Endothelial cell of umbilical vein (primary cell): ENCODE results near the gene SAPCD2.

Source experiments
- EZH2 ChIP-seq: IDR thresholded peaks from 2 replicates; pipeline ENCODE4 v1.6.1; 2012; ENCODE audit warnings: borderline replicate concordance, low read depth, mild to moderate bottlenecking, moderate library complexity, low read length, inconsistent platforms; ENCODE audit not compliant: severe bottlenecking
- GATA2 ChIP-seq: IDR thresholded peaks from 2 replicates; pipeline ENCODE4 v1.7.0; 2011; ENCODE audit warnings: low read depth, mild to moderate bottlenecking, moderate library complexity, mixed read lengths, low read length; ENCODE audit not compliant: insufficient read length, insufficient read depth
- JUN ChIP-seq: IDR thresholded peaks from 2 replicates; pipeline ENCODE4 v1.6.1; 2011; ENCODE audit warnings: borderline replicate concordance, low read depth; ENCODE audit not compliant: insufficient read length, insufficient read depth
- MAX ChIP-seq: IDR thresholded peaks from 2 replicates; pipeline ENCODE4 v1.6.1; 2011; ENCODE audit not compliant: insufficient read depth, insufficient read length
- MYC ChIP-seq: IDR thresholded peaks from one replicate; pipeline ENCODE4 v1.6.1; 2011; ENCODE audit warnings: mild to moderate bottlenecking, low read depth, low read length
- POLR2A ChIP-seq: IDR thresholded peaks from 2 replicates; pipeline ENCODE4 v1.6.1; 2012; ENCODE audit warnings: low read depth, mild to moderate bottlenecking, control low read depth, low read length
- POLR2AphosphoS5 ChIP-seq: IDR thresholded peaks from 2 replicates; pipeline ENCODE4 v1.6.1; 2012; ENCODE audit warnings: low read depth, mild to moderate bottlenecking, control low read depth, low read length, moderate library complexity; ENCODE audit not compliant: insufficient read depth
- TF ChIP-seq, protein P1 (sequence below), 2 donors: IDR thresholded peaks; 1 replicate in 1 of 2; 2 replicates in 1 of 2; pipeline ENCODE4 v1.5.1; 2011; ENCODE audit warnings: low read length in 2 of 2, mild to moderate bottlenecking in 2 of 2, moderate library complexity in 2 of 2, control low read depth in 1 of 2, inconsistent platforms in 1 of 2, low read depth in 1 of 2; ENCODE audit not compliant: insufficient read depth in 1 of 2; ENCODE audit errors: extremely low read depth in 1 of 2

GRCh38 chr9:137063311-137064026 lies 6.9 kb downstream of the SAPCD2 start:
- TF ChIP-seq, protein P1, sequence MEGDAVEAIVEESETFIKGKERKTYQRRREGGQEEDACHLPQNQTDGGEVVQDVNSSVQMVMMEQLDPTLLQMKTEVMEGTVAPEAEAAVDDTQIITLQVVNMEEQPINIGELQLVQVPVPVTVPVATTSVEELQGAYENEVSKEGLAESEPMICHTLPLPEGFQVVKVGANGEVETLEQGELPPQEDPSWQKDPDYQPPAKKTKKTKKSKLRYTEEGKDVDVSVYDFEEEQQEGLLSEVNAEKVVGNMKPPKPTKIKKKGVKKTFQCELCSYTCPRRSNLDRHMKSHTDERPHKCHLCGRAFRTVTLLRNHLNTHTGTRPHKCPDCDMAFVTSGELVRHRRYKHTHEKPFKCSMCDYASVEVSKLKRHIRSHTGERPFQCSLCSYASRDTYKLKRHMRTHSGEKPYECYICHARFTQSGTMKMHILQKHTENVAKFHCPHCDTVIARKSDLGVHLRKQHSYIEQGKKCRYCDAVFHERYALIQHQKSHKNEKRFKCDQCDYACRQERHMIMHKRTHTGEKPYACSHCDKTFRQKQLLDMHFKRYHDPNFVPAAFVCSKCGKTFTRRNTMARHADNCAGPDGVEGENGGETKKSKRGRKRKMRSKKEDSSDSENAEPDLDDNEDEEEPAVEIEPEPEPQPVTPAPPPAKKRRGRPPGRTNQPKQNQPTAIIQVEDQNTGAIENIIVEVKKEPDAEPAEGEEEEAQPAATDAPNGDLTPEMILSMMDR (IDR thresholded peaks at IDR 0.05; ENCODE audit: extremely low read depth in 1 of 2, insufficient read depth in 1 of 2, low read depth in 1 of 2, low read length in 2 of 2): no peak
- TF ChIP-seq MAX (no peak), POLR2A (no peak), POLR2AphosphoS5 (no peak), MYC (no peak), EZH2 (no peak), JUN (no peak), GATA2 (no peak)
